Tibial nerve (tissue), 4 donors: ENCODE data around the gene VGLL4. TPM values are rescaled to one million over a fixed set of nuclear protein-coding genes. Genes with fewer than 3 reads are reported as not detected.
A peak's percentile ranks its signal among the peaks of the same experiment; 100 is the strongest.

ENCODE experiments used
- DNase-seq, 2 donors: peaks; one replicate each; pipeline ENCODE4 v3.0.0-alpha.2; 2019; ENCODE audit warnings: low spot score in 2 of 2
- H3K27ac ChIP-seq, 4 donors: fragments of 200-600 bp; sonication (generic) in 3 of 4; one replicate each; pipeline ENCODE4 v1.5.1; 2017 to 2019; ENCODE audit warnings: mild to moderate bottlenecking in 1 of 4
- H3K27me3 ChIP-seq, 2 donors: fragments of 200-600 bp; sonication (generic) in 1 of 2; one replicate each; pipeline versions ENCODE4 v1.5.1 to v1.6.0; 2017 to 2019
- H3K36me3 ChIP-seq, 3 donors: fragments of 200-600 bp; sonication (generic); one replicate each; pipeline ENCODE4 v1.5.1; 2018 to 2019
- H3K4me1 ChIP-seq, 4 donors: fragments of 200-600 bp; sonication (generic) in 3 of 4; one replicate each; pipeline ENCODE4 v1.5.1; 2017 to 2019
- H3K4me3 ChIP-seq, 4 donors: fragments of 200-600 bp; sonication (generic) in 3 of 4; one replicate each; pipeline ENCODE4 v1.5.1; 2017 to 2019; ENCODE audit warnings: mild to moderate bottlenecking in 1 of 4, moderate library complexity in 1 of 4
- H3K9me3 ChIP-seq, 4 donors: fragments of 200-600 bp; sonication (generic) in 3 of 4; one replicate each; pipeline ENCODE4 v1.5.1; 2017 to 2019
- CTCF ChIP-seq, 5 experiments: fragments of 200-600 bp in 3 of 5; fragments of 450-650 bp in 2 of 5; sonication (generic) in 3 of 5; IDR thresholded peaks; one replicate each; pipeline ENCODE4 v1.5.1; 2016 to 2019; ENCODE audit warnings: antibody characterized with exemption in 5 of 5, mild to moderate bottlenecking in 3 of 5, moderate library complexity in 2 of 5
- EP300 ChIP-seq, 2 donors: sonication (generic); formaldehyde crosslinking; IDR thresholded peaks; one replicate each; pipeline ENCODE4 v1.6.1; 2017; ENCODE audit warnings: antibody characterized with exemption in 2 of 2, mild to moderate bottlenecking in 1 of 2
- POLR2A ChIP-seq, 2 donors: fragments of 450-650 bp; IDR thresholded peaks; one replicate each; pipeline ENCODE4 v1.6.1; 2017; ENCODE audit warnings: antibody characterized with exemption in 2 of 2, mild to moderate bottlenecking in 2 of 2, moderate library complexity in 2 of 2
- WGBS, 2 donors: methylation state at CpG; one replicate each; pipeline ENCODE4 v1.1.5; 2018; 5-methylcytosine and 5-hydroxymethylcytosine counted together
- total RNA-seq, 4 donors: library from RNA; depleted of rRNA; stranded (reverse); fragments of >200 nt; gene quantifications; one replicate each; pipeline ENCODE4 v1.1.0, GENCODE V29; 2016

VGLL4 gene
- total RNA-seq, 4 donors from 2014 or later, result 106 to 205 (median 110) TPM

- Histone ChIP-seq H3K4me3 (peak overlapping the region; percentile 5 to 43 (median 20)), H3K27ac (peak overlapping the region; percentile 78 to 97 (median 90)), H3K27me3 (no peaks in the 10 kb centered on the region), H3K36me3 (peaks cover 0 to 33% (median 4%) of the 10 kb centered on the region in 3 donors), H3K4me1 (peaks cover 0 to 92% (median 46%) of the 10 kb centered on the region in 4 donors), H3K9me3 (no peaks in the 10 kb centered on the region)
- WGBS, 2 donors, result 32 to 46% methylated on average over 25 to 28 of the region's 29 CpGs
- TF ChIP-seq CTCF (IDR thresholded peaks at IDR 0.05) (peak in 1 of 5 experiments; percentile 22), EP300 (IDR thresholded peaks at IDR 0.05) (peak in 1 of 2 donors; percentile 83), POLR2A (IDR thresholded peaks at IDR 0.05) (no peak)
- DNase-seq, result peak; percentile 62 to 72
These were observed 75.1 kb downstream of the VGLL4 start for GRCh38 chr3:11568503-11569155.

GRCh38 chr3:11567516-11568467, 75.9 kb downstream of the VGLL4 start:
- 68 to 71% methylated on average over 27 of the region's 27 CpGs for WGBS, 2 donors
- H3K36me3 ChIP-seq, result peaks cover 0 to 42% (median 4%) of the 10 kb centered on the region in 3 donors
- H3K9me3 ChIP-seq, result no peaks in the 10 kb centered on the region
- TF ChIP-seq EP300 (IDR thresholded peaks at IDR 0.05) (no peak), CTCF (IDR thresholded peaks at IDR 0.05) (no peak), POLR2A (IDR thresholded peaks at IDR 0.05) (no peak)
- H3K27ac ChIP-seq, result peak overlapping the region; percentile 78 to 97 (median 90)
- H3K4me1 ChIP-seq, result peaks cover 0 to 95% (median 48%) of the 10 kb centered on the region in 4 donors
- peak overlapping the region in 3 of 4 donors; percentile 5 to 43 (median 20) for H3K4me3 ChIP-seq
- H3K27me3 ChIP-seq, result no peaks in the 10 kb centered on the region
- no peak for DNase-seq

GRCh38 chr3:11566916-11567315, 76.8 kb downstream of the VGLL4 start:
- no peak for TF ChIP-seq CTCF (IDR thresholded peaks at IDR 0.05)
- TF ChIP-seq POLR2A (IDR thresholded peaks at IDR 0.05), result no peak
- TF ChIP-seq EP300 (IDR thresholded peaks at IDR 0.05), result no peak
- DNase-seq, result no peak
- Histone ChIP-seq H3K36me3 (peaks cover 0 to 49% (median 4%) of the 10 kb centered on the region in 3 donors), H3K4me3 (no peak overlapping the region), H3K4me1 (peaks cover 0 to 95% (median 49%) of the 10 kb centered on the region in 4 donors), H3K27ac (peak overlapping the region; percentile 78 to 97 (median 90)), H3K27me3 (no peaks in the 10 kb centered on the region), H3K9me3 (no peaks in the 10 kb centered on the region)
- 76 to 78% methylated on average over 17 of the region's 17 CpGs for WGBS, 2 donors

GRCh38 chr3:11566478-11566877, 77.2 kb downstream of the VGLL4 start:
- WGBS, 2 donors, result 93% methylated on average over 20 of the region's 20 CpGs
- H3K27me3 ChIP-seq, result no peaks in the 10 kb centered on the region
- H3K27ac ChIP-seq, result peak overlapping the region in 2 of 4 donors; percentile 97
- no peak overlapping the region for H3K4me3 ChIP-seq
- no peaks in the 10 kb centered on the region for H3K9me3 ChIP-seq
- TF ChIP-seq EP300 (IDR thresholded peaks at IDR 0.05) (no peak), CTCF (IDR thresholded peaks at IDR 0.05) (no peak), POLR2A (IDR thresholded peaks at IDR 0.05) (no peak)
- no peak for DNase-seq
- H3K4me1 ChIP-seq, result peaks cover 0 to 96% (median 51%) of the 10 kb centered on the region in 4 donors
- peaks cover 0 to 49% (median 4%) of the 10 kb centered on the region in 3 donors for H3K36me3 ChIP-seq
